Measurements from ENCODE around the gene MN1.

Gene MN1

DNA sequence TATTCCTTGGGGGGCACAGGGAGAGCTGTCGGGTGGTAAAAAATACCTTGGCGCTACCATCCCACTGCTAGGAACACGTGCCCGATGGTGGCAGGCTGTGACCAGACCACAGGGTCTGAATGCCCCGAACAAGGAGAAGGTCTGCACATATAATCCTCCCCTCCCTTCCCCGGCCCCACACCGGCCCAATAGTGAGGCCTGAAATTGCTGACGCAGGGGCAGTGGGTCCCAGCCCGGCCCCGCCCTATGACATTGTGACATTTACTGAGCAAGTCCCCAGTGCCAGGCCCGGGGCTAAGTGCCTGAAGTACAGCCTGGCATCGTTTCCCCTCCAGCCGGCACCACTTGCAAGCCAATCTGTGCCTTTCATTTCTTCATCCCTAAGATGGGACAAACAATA is 19.5 kb downstream of the MN1 start:
- no peak for DNase-seq

DNA sequence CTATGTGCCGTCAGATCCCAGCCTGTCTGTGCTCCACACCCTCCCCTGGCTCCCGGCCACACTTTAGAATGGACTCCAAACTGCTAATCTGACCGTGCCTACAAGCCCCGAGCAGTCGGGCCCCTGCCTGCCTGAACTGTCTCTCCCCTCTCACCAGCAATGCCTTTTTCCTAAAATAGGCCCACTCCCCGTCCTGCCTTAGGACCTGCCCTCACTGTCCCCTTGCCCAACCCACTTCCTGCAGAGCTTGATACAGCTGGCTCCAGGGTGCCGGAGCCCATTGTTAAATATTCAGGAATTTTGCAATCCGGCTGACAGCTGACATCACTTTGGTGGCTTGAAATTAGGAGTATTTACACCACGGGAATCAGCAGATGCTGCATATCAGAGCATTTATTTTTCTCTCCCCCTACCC is 21.4 kb downstream of the MN1 start:
- no peak for DNase-seq

DNA sequence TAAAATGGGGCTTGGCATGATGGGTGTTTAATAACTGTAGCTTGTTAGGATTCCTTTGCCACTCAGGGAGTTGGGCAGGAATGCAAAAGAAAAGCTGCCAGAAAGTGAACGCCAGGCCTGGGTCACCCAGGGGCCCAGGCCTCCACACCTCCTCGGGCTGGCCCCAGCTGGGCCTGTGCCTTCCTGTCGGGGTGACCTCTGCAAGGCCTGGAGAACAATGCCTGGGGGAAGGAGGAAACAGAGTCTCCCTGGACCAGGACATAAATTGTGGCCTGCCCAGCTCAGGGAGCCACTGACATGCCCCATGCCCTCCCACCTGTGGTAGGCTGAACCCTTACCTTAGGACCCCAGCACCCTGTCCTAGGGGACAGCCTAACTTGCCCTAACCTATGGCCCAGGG is 21.9 kb downstream of the MN1 start:
- DNase-seq = no peak

DNA sequence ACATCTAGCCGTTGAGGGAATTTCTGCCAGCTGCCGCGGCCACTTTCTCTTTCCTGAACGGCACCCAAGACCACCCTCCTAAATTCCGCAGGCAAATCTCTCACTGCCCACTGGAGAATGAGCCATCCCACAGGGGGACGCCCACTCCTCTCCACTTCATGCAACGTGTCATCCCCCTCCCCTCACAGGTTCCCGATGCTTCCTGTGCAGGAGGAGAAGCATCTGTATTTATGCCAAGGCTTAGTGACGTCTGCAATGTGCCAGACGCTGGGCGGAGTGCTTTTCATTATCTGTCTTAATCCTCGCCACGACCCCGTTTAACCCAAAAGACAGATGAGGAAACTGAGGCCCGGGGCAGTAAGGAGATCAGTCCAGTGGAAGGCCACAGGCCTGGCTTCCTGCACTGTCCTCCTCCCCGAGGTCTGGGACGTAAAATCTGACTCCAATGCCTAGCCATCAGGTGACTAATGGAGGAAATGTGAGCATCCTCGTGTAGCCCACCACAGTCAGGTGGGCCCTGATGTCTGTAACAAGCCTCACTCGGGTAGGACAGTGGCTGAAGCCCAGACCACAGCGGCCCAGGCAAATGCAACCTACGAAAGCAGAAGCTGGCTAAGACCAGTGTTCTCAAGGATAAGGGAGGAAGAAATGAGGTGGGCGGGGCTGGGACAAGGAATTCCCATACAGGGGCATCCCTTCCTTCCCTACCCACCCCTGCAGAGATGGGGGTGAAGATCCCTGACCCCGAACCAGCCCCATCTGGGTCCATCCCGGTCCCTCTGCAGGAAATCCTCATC is 23.1 kb downstream of the MN1 start:
- no peak for DNase-seq

DNA sequence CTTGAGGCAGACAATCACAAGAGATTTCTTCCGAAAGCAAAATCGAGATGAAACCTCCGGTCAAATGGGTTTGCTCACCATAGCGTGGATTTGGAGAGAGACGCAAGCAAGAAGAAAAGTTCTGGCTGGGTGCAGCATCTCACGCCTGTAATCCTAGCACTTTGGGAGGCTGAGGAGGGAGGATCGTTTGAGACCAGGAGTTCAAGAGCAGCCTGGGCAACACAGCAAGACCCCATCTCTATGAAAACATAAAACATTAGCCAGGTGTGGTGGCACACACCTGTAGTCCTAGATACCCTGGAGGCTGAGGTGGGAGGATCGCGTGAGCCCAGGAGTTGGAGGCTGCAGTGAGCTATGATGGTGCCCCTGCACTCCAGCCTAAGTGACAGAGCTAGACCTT is 24.4 kb downstream of the MN1 start:
- DNase-seq = no peak

DNA sequence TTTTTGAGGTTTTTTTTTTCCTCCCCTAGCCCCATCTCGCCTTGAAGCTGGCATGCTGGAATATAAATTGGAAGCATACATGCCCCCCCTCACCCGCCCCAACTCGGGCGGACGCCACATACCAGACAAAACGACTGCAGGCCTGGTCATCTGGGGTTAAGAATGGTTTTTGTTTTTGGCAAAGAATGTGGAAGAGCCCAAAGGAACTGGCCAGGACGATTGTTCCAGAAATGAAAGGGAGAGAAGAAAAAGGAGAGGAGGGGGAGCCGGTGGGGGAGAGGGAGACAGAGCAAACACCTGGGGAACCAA is 25.0 kb downstream of the MN1 start:
- DNase-seq = no peak

DNA sequence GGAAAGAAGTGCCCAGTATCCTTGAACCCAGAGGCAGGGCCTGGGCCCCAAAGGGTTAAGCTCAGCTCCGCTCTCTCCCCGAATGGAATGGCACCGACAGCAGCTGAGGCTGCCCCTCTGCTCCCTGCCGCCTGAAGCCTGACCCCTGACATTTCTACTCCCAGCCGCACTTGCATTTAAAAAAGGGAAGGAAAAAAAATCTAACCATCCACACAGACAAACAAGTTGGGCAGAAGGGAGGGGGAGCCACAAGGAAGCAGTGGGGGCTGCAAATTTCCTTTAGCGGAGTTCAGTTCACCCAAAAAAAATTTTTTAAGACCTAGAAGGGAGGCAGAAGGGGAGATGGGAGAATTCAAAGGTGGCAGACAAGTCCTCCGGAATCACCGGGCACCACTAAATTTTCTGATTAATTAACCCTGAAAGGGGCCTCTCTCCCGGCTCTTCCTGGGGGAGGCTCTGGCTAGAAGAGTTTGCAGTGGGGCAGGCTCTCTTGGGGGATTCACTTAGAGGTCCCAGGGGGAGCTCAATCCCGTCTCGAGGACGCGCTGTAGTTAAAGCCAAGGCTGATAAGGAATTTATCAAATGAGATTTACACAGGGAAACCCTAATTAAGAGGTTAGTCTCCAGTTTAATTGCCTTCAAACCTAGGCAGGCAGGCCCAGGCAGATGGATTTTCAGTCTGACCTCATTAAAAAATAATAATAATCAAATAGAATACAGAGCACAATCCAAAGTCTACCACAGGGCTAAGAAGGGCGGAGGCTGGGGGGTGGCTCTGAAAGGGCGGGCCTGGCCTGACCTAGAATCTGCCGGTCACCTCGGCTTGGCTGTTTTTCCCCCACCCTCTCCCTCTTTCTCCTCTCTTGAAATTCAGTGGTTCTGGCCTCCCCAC is 25.6 kb downstream of the MN1 start:
- no peak for DNase-seq

DNA sequence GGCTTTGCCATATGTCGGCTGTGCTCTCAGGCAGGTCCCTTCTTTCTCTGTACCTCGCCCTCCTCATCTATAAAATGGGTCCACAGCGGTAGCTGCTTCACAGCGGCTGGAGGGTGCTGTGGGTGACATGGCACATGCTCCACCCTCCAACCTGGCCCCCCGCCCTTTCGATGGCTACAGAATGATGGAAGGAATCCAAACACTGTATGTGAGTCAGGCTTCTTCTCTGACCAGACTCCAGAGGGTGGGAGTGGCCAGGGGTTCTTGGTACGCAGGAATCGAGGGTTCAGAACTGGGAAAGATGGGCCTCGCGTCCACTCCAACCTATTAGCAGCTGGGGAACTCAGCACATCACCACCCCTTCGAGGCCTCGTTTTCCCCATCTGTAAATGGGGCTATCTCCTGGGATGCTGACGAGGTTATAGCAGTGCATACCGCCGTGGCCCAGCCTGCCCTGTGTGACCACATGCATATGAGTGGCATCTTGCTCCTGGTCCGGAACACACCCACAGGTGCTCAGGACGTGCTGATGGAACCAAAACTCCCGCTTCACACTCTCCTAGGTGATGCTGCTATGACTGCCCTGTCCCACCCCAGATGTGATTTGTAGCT is 26.4 kb downstream of the MN1 start:
- no peak for DNase-seq

DNA sequence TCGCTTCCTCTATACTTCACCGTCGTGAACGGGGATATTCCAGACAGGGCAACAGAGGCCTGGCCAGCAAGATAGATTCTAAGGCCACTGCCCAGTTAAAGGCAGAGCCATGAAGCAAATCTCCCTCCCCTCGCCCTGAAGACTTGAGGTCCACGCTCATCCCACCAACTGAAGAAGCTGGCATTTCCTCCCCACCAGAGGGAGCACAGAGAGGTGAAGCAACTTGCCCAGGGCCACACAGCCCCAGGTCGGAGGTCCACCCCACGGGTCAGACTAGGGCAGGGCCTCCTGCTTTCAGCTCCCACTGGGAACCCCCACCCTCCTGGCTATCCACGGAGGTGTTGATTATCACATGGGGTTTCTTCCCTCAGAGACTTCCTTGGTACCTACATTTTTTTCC is 27.4 kb downstream of the MN1 start:
- no peak for DNase-seq

DNA sequence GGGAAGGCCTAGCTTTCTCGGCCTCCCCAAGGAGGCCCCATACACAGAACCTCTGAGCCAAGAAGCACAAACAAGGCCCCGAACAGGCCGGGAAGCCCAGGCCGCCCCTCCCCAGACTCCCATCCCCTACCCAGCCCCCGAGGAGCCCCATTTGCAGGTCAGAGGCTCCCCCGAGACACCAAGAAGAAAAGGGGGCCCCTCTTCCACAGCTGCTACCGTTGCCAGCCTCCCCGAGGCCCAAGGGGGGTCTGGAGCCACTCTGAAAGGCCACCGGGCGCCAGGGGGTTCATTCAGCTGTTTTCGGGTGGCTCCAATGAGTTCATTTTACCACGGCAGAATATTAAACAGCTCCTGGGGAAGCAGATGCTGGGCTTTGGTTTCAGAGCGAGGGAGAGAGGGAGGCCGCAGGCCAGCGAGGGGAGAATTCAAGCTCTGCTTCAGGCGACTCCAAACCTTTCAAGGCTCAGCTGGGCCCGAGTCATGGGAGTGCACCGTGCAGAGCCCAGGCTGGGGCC is 28.5 kb downstream of the MN1 start:
- no peak for DNase-seq

DNA sequence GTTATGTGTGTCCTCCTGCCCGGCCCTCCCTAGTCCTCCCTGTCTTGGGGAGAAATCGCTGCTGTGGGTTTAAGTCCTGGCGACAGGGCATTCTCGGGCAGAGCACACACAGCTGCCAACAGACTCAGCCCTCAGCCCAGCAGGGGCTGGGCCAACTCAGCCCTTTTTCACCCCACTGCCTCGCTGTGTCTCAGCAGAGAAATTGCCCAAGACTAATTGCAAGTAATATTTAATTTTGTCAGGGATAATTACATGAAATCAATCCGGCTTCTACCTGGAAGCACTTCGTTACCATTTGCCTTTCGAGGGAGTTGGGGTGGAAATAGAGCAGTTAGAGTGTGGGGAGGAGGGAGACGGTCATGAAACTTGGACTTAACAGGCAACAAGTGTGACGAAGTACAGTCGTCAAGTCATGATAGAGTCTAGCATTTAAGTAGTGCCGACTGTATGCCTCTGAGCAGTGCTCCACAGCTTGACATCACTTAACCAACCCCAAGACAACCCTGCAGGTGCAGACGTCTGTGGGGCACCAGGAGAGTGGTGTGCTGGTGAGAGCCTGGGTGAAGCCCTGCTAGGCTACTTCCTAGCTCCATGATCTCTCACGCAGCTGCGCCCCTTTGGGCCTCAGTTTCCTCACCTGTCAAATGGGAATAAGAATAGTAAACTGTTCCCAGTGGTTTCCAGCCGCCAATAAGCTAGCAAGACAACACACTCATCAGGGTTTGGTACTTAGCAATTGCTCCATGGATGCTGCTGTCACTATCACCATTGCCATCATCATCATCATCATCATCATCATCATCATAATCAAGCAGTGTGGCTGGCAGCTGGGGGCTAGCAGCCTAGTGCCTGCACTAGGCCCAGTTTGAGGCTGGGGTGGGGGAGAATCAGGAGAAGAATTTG is 29.2 kb downstream of the MN1 start:
- no peak for DNase-seq

DNA sequence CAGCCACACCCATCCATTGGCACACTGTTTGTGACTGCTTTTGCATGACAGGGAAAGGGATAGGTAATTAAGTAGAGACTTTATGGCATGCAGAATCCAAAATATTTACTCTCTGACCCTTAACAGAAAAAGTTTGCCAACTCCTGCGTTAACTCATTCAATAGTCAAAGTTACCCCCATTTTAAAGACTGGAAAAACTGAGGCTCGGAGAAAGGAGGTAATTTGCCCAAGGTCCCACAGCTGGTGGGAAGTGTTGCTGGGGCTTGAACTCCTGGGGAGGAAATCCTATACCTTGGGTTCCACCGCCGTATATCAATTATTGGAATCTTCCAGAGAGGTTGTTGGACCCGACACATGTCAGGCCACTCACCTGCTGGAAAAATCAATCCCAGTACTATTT is 29.9 kb downstream of the MN1 start:
- DNase-seq = no peak

DNA sequence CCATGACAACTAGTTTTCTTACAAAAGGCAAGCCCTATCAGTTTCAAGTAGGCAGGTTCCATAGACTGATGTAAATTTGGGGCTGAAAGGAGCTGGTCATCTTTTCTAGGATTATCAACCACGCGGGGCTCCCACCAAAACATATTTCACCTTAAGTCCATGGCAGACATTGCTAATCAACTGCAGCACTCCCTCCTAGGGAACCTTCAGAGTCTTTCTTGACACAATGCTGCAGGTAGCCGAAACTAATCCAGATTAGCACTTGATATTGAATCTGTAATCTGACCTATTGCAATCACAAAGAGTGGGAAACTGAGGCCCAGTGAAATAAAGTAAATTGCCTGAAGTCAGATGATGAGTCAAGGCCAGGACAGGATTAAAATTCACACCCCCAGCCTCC is 32.5 kb downstream of the MN1 start:
- no peak for DNase-seq

DNA sequence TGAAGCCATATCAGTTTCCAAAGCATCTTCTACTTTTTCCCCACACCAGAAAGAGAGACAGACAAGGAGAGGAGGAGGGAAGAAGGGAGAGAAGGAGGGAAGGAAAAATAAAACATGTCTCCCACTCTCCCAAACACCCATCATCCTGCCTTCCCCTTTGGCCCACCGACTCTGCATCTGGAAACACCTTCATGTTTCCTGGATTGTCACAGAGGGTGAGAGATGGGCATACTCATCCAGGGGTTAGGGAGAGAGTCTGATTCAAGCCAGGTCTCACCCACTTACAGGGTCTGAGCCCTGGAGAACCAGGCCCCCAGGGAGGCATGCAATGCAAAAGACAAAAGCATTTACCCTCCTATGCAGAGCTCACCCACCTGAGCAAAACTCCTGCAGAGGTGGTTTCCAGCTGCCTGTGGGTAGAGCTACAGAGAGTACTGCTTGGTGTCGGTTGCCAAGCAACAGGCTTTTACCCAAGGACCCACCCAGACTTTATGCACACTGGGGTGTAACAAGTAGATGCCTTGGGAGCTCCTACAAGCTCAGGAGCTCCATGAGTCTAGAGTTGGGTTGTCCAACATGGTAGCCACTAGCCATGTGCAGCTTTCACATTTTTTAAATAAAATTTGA is 33.4 kb downstream of the MN1 start:
- no peak for DNase-seq

DNA sequence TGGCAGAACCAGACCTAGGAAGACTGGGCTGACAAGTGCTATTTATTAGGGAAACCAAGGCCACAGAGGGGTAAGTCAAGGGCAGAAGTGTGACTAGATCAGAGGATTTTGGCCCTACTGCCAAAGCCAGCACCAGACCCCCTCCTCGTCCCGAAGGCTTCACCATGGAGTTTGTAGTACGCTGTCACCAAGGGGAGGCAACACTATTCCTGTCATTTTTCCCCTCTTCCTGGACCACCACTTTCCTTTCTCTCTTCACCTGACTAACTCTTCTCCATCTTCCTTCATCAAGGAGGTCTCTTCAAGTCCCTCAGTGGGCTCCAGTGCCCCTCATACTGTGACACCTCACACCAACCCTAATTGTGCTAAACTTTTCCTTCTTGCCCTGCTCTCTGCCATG is 34.9 kb downstream of the MN1 start:
- no peak for DNase-seq

DNA sequence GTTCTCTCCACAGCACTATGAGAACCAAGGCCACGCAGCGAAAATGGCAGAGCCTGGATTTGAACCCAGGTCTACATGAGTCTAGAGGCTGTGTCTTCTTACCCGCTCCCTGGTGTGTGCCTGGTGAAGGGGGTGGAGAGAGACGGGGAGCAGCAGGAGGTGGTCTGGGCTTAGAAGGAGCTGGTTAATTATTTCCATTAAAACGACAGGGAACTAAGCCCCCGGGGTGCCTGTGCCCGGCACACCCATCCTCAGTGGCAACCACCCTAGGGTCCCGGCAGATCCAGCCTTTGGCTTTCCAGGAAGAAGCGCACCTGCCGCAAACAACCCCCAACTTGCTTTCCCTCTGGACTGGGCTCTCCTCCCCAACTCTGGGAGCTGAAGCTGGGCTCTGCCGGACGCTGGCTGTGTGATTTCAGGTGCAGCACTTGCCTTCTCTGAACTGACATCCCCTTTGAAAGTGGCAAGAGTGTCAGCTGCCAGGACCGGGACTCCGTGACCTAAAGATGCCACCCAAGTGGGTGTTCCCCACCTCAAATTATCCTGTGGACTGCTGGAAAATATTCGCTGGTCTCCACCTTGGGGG is 35.8 kb downstream of the MN1 start:
- DNase-seq = no peak

DNA sequence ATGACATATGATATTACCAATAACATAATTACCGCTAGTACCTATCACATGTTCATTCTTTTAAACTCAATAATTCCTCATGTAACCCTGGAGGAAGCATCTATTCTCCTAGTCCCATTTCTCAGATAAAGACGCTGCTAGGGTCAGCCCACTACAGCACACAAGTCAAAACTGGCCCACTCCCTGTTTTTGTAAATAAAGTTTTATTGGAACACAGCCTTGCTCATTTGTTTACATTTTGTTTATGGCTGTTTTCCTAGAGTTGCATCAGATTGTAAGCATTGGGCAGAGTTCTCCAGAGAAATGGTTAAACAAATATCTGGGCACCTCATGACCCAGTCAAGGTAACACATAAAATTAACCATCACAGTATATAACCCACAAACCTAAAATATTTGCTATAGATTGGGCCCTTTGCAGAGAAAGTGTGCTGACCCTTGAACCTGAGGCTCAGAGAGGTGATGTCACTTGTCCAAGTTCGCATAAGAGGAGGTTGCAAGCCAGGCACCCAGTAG is 36.8 kb downstream of the MN1 start:
- no peak for DNase-seq

DNA sequence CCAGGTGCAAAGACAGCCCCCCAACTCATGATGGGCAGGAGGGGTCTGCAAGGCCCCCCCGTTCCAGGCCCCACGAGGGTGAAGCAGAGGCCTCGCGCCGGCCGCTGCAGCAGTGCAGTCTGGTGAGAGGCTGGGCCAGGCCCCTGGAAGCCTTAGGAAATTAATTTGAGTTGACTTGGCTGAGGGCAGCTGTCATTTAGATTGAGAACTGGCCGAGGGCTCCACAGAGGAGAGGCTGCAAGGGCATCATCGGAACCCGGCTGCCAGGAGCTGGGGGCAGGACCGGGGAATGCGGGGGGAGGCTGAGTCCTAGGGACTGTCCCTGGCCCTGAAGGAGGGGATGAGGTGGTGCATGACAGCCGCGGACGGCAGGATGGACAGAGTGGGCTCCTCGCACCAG is 39.9 kb downstream of the MN1 start:
- no peak for DNase-seq

DNA sequence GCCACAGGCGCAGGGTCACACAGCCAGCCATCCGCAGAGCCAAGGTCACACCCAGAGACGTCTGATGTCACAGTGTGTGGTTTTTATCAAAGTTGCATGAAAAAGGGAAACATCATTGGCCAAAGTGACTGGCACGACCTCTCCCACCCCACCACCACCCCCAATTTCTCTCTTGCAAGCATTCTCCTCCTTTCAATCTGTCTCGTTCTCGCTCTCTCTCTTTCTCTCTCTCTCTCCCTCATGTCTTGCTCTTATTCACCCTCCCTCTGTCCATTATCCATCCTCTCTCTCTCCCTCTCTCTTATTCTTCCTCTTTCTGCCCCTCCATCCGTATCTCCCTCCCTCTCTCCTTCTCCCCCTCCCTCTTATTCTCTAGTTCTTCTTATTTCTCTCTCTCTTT is 40.6 kb downstream of the MN1 start:
- peak; percentile 22 for DNase-seq

DNA sequence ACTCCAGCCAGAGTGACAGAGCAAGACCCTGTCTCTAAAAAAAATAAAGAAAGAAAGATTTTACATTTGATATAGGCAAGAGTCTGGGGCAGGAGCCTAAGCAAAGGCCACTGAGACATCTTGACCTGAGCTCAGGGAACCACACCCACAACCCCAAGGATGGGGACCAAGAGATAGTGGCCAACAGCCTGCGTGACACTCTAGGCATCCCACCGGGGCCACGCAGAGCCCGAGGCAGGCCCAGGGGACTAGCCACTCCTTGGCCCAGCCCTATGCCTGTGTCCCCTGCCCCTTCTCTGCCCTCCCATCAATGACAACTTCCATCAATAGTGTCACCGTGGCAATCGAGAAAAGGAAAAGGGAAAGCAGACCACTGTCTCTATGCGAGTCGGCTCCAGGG is 41.1 kb downstream of the MN1 start:
- DNase-seq = no peak

DNA sequence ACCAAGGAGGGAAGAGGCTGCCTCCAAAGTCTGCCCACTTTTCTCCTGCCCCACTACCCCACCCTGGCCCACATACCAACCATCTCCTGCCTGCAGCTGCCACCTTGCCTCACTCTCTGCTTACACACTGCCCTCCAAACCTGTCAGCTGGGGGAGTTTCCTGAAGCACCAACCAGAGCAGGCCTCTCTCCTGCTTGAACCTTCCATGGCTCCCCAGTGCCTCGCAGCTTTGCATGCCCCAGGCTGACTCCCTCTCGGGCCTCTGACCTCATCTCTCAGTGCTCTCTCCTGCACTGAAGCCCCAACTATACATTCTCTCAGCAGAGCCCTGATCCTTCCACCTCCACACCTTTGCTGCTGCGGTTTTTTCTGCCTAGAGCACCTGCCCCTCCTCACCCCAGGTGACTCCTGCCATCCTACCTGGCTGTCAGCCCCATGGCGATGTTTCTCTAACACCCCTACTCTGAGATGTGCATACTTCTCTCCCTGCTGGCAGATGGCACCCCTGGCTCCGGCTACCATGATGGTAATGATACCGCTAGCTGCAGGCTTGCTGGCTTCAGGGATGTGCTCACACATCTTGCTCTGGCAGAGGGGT is 43.5 kb downstream of the MN1 start:
- no peak for DNase-seq

Data from suppressor macrophage treated with lipopolysaccharide for 4 hours (primary cell).